Measurements from ENCODE around the gene EPHA1. TPM values are rescaled to one million over a fixed set of nuclear protein-coding genes. Genes with fewer than 3 reads are reported as not detected.

The EPHA1 gene
- total RNA-seq, 4 donors from 2014 or later, result 0.17 to 0.23 TPM; not detected in 2

GRCh38 chr7:143372070-143372469, 36.6 kb downstream of the EPHA1 start:
- intact Hi-C loops (cut with DNase I), result no loop called here
- no peaks in the 10 kb centered on the region for H3K9me3 ChIP-seq
- no peaks in the 10 kb centered on the region for H3K36me3 ChIP-seq
- DNase-seq (ENCODE audit: extremely low spot score), result no peak
- no peak overlapping the region for H3K27ac ChIP-seq (replicated peaks in 1 of 4)
- H3K4me3 ChIP-seq, result no peak overlapping the region
- TF ChIP-seq POLR2A (IDR thresholded peaks at IDR 0.05; ENCODE audit: low read depth), result no peak
- TF ChIP-seq POLR2AphosphoS5 (IDR thresholded peaks at IDR 0.05), result no peak
- TF ChIP-seq EP300 (IDR thresholded peaks at IDR 0.05), result no peak
- TF ChIP-seq CTCF (IDR thresholded peaks at IDR 0.05), result no peak
- WGBS, result 52% methylated on average over 4 of the region's 4 CpGs
- H3K4me1 ChIP-seq, result peaks cover 0 to 6% (median 3%) of the 10 kb centered on the region in 4 donors
- H3K27me3 ChIP-seq, result no peaks in the 10 kb centered on the region

GRCh38 chr7:143369678-143370651, 38.7 kb downstream of the EPHA1 start:
- H3K36me3 ChIP-seq, result no peaks in the 10 kb centered on the region
- H3K27me3 ChIP-seq, result peaks cover 0 to 12% (median 0%) of the 10 kb centered on the region in 4 donors
- no peaks in the 10 kb centered on the region for H3K9me3 ChIP-seq
- intact Hi-C loops (cut with DNase I), result loop anchor here (10.0 kb wide), 1 partner anchor 45 kb away; no protein-coding TSS in a partner anchor
- no peak overlapping the region for H3K27ac ChIP-seq (replicated peaks in 1 of 4)
- H3K4me1 ChIP-seq, result peaks cover 0 to 6% (median 0%) of the 10 kb centered on the region in 4 donors
- TF ChIP-seq POLR2AphosphoS5 (IDR thresholded peaks at IDR 0.05), result no peak
- TF ChIP-seq EP300 (IDR thresholded peaks at IDR 0.05), result no peak
- TF ChIP-seq CTCF (IDR thresholded peaks at IDR 0.05), result no peak
- TF ChIP-seq POLR2A (IDR thresholded peaks at IDR 0.05; ENCODE audit: low read depth), result no peak
- 88% methylated on average over 12 of the region's 12 CpGs for WGBS
- no peak for DNase-seq (ENCODE audit: extremely low spot score)
- no peak overlapping the region for H3K4me3 ChIP-seq

GRCh38 chr7:143368387-143368786, 40.3 kb downstream of the EPHA1 start:
- intact Hi-C loops (cut with DNase I), result loop anchor here (10.0 kb wide), 1 partner anchor 46 kb away; no protein-coding TSS in a partner anchor
- 92% methylated on average over 1 of the region's 1 CpG for WGBS
- Histone ChIP-seq H3K4me3 (no peak overlapping the region), H3K9me3 (no peaks in the 10 kb centered on the region), H3K36me3 (no peaks in the 10 kb centered on the region), H3K4me1 (peaks cover 0 to 6% (median under 1%) of the 10 kb centered on the region in 4 donors), H3K27ac (replicated peaks in 1 of 4) (no peak overlapping the region), H3K27me3 (peaks cover 0 to 27% (median 3%) of the 10 kb centered on the region in 4 donors)
- no peak for DNase-seq (ENCODE audit: extremely low spot score)
- no peak for TF ChIP-seq POLR2A (IDR thresholded peaks at IDR 0.05; ENCODE audit: low read depth)
- no peak for TF ChIP-seq EP300 (IDR thresholded peaks at IDR 0.05)
- TF ChIP-seq POLR2AphosphoS5 (IDR thresholded peaks at IDR 0.05), result no peak
- TF ChIP-seq CTCF (IDR thresholded peaks at IDR 0.05), result no peak

GRCh38 chr7:143367972-143368371, 40.7 kb downstream of the EPHA1 start:
- Histone ChIP-seq H3K4me3 (no peak overlapping the region), H3K36me3 (no peaks in the 10 kb centered on the region), H3K27ac (replicated peaks in 1 of 4) (no peak overlapping the region), H3K27me3 (peaks cover 0 to 32% (median 5%) of the 10 kb centered on the region in 4 donors), H3K9me3 (no peaks in the 10 kb centered on the region), H3K4me1 (peaks cover 0 to 8% (median 3%) of the 10 kb centered on the region in 4 donors)
- intact Hi-C loops (cut with DNase I), result loop anchor here (10.0 kb wide), 1 partner anchor 47 kb away; no protein-coding TSS in a partner anchor
- 86% methylated on average over 4 of the region's 4 CpGs for WGBS
- no peak for TF ChIP-seq CTCF (IDR thresholded peaks at IDR 0.05)
- no peak for TF ChIP-seq POLR2AphosphoS5 (IDR thresholded peaks at IDR 0.05)
- no peak for TF ChIP-seq POLR2A (IDR thresholded peaks at IDR 0.05; ENCODE audit: low read depth)
- TF ChIP-seq EP300 (IDR thresholded peaks at IDR 0.05), result no peak
- no peak for DNase-seq (ENCODE audit: extremely low spot score)
